Osteoblast (primary cell): Measurements from ENCODE around the gene STUB1. TPM values are rescaled to one million over a fixed set of nuclear protein-coding genes. Genes with fewer than 3 reads are reported as not detected.

Source experiments
- DNase-seq: peaks from one replicate; pipeline ENCODE4 v3.0.0; 2011; ENCODE audit warnings: low spot score, mixed read lengths; ENCODE audit not compliant: insufficient read length; ENCODE audit errors: missing footprints
- H2AFZ ChIP-seq: 2 replicates; pipeline ENCODE4 v1.6.0; 2011; ENCODE audit warnings: mild to moderate bottlenecking, low read length
- H3K27ac ChIP-seq: 2 replicates; pipeline ENCODE4 v1.5.1; 2011; ENCODE audit warnings: mild to moderate bottlenecking, low read depth, low read length, moderate library complexity
- H3K27me3 ChIP-seq: 2 replicates; pipeline ENCODE4 v1.6.0; 2012; ENCODE audit warnings: mild to moderate bottlenecking, control low read depth, inconsistent platforms, low read length, moderate library complexity; ENCODE audit not compliant: insufficient read depth
- H3K36me3 ChIP-seq: 2 replicates; pipeline ENCODE4 v1.5.1; 2011; ENCODE audit warnings: mild to moderate bottlenecking, low read length, control low read depth, moderate library complexity; ENCODE audit not compliant: insufficient read depth
- H3K4me1 ChIP-seq: 2 replicates; pipeline ENCODE4 v1.5.1; 2011; ENCODE audit warnings: mild to moderate bottlenecking, low read length, control low read depth, moderate library complexity; ENCODE audit not compliant: insufficient read depth
- H3K4me2 ChIP-seq: 2 replicates; pipeline ENCODE4 v1.6.0; 2011; ENCODE audit warnings: mild to moderate bottlenecking, low read length; ENCODE audit not compliant: insufficient read depth
- H3K4me3 ChIP-seq: fragments of 200-600 bp; sonication (generic); 3 replicates; pipeline ENCODE4 v1.5.1; 2012; ENCODE audit warnings: mild to moderate bottlenecking, low read length, inconsistent platforms; ENCODE audit not compliant: insufficient read depth
- H3K79me2 ChIP-seq: 2 replicates; pipeline ENCODE4 v1.6.0; 2012; ENCODE audit warnings: mild to moderate bottlenecking, low read length, control low read depth, inconsistent platforms; ENCODE audit not compliant: insufficient read depth
- H3K9me3 ChIP-seq: 2 replicates; pipeline ENCODE4 v1.5.1; 2011; ENCODE audit warnings: low read depth, low read length, control low read depth
- H4K20me1 ChIP-seq: 2 replicates; pipeline ENCODE4 v1.6.0; 2012; ENCODE audit warnings: mild to moderate bottlenecking, low read length, control low read depth; ENCODE audit not compliant: insufficient read depth
- CTCF ChIP-seq: IDR thresholded peaks from 2 replicates; pipeline ENCODE4 v1.5.1; 2011; ENCODE audit warnings: mild to moderate bottlenecking, low read depth, low read length, moderate library complexity; ENCODE audit errors: extremely low read depth
- total RNA-seq: library from RNA; depleted of rRNA; stranded (reverse); fragments of >200 nt; gene quantifications from 2 replicates; pipeline ENCODE4 v1.2.3, GENCODE V29; 2012

Gene STUB1
- total RNA-seq, 1 donor: 102 TPM

GRCh38 chr16:719815-720446, 39.7 kb downstream of the STUB1 start:
- Histone ChIP-seq H3K27me3 (no peaks in the 10 kb centered on the region), H3K4me3 (peak overlapping the region; percentile 84), H3K4me2 (peak overlapping the region; percentile 87), H3K36me3 (no peaks in the 10 kb centered on the region), H3K27ac (peak overlapping the region; percentile 37), H3K79me2 (peaks cover 6% of the 10 kb centered on the region), H4K20me1 (peaks cover 12% of the 10 kb centered on the region), H2AFZ (no peak overlapping the region), H3K9me3 (no peaks in the 10 kb centered on the region), H3K4me1 (peaks cover 20% of the 10 kb centered on the region)
- TF ChIP-seq CTCF: no peak
- DNase-seq: no peak

- Histone ChIP-seq H3K27ac (peak overlapping the region; percentile 37), H3K9me3 (no peaks in the 10 kb centered on the region), H2AFZ (peak overlapping the region; percentile 76), H3K4me3 (peak overlapping the region; percentile 84), H4K20me1 (peaks cover 12% of the 10 kb centered on the region), H3K4me2 (peak overlapping the region; percentile 87), H3K27me3 (no peaks in the 10 kb centered on the region), H3K4me1 (peaks cover 20% of the 10 kb centered on the region), H3K36me3 (no peaks in the 10 kb centered on the region), H3K79me2 (peaks cover 6% of the 10 kb centered on the region)
- peak; percentile 99 for DNase-seq
- TF ChIP-seq CTCF: peak; percentile 16
Observed at GRCh38 chr16:720447-720989, 40.3 kb downstream of the STUB1 start.

- no peak for TF ChIP-seq CTCF
- H2AFZ ChIP-seq: peak within 1 kb of the TSS; percentile 76
- peaks cover 5% of the 10 kb centered on the region for H3K79me2 ChIP-seq
- DNase-seq: peak; percentile 100
- peaks cover 12% of the 10 kb centered on the region for H4K20me1 ChIP-seq
- peak within 1 kb of the TSS; percentile 37 for H3K27ac ChIP-seq
- no peaks in the 10 kb centered on the region for H3K36me3 ChIP-seq
- H3K4me2 ChIP-seq: peak within 1 kb of the TSS; percentile 87
- H3K27me3 ChIP-seq: no peaks in the 10 kb centered on the region
- H3K9me3 ChIP-seq: no peaks in the 10 kb centered on the region
- H3K4me1 ChIP-seq: peaks cover 15% of the 10 kb centered on the region
- peak within 1 kb of the TSS; percentile 84 for H3K4me3 ChIP-seq
Observed at GRCh38 chr16:720990-721764, 41.0 kb downstream of the STUB1 start, which contains the start of gene ANTKMT. Gene ANTKMT, plus strand, starts transcription at chr16:721146. Its CDS starts 129 bp downstream, at chr16:721275.
